Measurements from ENCODE around the gene ROR2. TPM values are rescaled to one million over a fixed set of nuclear protein-coding genes. Genes with fewer than 3 reads are reported as not detected.
A peak's percentile ranks its signal among the peaks of the same experiment; 100 is the strongest.

The ROR2 gene
- total and polyA plus RNA-seq, 8 donors, result 3.0 to 21.4 (median 9.8) TPM

DNA sequence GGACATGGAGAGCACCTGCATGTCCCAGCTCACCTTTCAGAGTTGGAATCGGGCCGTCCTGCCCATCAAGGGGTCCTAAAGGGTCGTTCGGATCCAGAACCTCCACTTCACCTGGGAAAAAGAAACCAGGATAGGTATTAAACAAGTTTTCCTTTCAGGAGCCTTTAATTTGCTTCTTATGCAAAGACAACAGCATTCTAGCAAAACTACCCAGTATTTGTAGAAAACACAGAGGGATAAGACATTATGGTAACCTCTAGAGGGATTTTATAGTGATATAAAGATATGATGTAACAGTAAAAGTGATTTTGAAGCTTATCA is 174.4 kb downstream of the ROR2 start:
- no peak overlapping the region for H3K27ac ChIP-seq
- intact Hi-C loops (cut with DNase I; ENCODE audit: low total_unique reads), result loop anchor here (10.0 kb wide), 1 partner anchor 179 kb away; the partner anchor contains the start of gene ROR2
- H3K9me3 ChIP-seq, result no peaks in the 10 kb centered on the region
- DNase-seq, result no peak
- H3K4me3 ChIP-seq, result no peak overlapping the region
- TF ChIP-seq POLR2A (IDR thresholded peaks at IDR 0.05) (no peak), CTCF (IDR thresholded peaks at IDR 0.05) (peak in 1 of 7 experiments; percentile 4)
- H3K27me3 ChIP-seq, result no peaks in the 10 kb centered on the region
- 13 to 30% (median 23%) methylated on average over 4 of the region's 4 CpGs for WGBS, 5 donors
- H3K4me1 ChIP-seq, result peaks cover 11 to 70% (median 40%) of the 10 kb centered on the region in 4 donors
- H3K36me3 ChIP-seq, result no peaks in the 10 kb centered on the region

DNA sequence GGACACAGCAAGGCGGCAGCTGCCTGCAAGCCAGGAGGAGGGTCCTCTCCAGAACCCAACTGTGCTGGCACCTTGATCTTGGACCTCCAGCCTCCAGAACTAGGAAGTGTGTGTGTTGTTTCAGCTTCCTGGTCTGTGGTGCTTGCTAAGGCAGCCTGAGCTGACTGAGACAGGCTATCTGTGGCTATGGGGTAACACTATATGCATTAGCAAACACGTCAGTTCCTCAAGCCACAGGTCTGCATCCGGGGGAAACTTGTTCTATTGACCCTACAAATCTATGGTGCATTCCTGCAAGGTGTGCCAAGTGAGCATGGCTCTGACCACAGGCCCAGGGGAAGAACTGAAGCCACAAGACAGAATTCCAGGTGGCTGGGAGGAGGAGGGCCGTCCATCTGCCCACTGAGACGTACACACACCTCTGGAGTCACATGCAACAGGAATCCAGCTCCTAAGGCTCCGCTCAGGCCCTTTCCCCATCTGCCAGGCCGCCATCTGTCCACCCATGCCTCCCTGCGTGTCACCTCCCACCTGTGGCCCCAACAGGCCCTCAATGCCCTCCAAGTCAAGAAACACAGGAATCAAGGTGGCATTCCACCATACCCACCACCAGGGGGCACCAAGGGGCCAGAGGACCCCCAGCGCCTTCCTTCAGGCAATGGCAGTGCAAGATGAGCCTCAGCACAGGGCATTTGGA is 174.9 kb downstream of the ROR2 start:
- Histone ChIP-seq H3K36me3 (no peaks in the 10 kb centered on the region), H3K27me3 (no peaks in the 10 kb centered on the region), H3K4me1 (peaks cover 15 to 75% (median 44%) of the 10 kb centered on the region in 4 donors), H3K27ac (no peak overlapping the region), H3K4me3 (no peak overlapping the region), H3K9me3 (no peaks in the 10 kb centered on the region)
- WGBS, 5 donors, result 66 to 73% (median 70%) methylated on average over 8 to 9 of the region's 9 CpGs
- intact Hi-C loops (cut with DNase I; ENCODE audit: low total_unique reads), result loop anchor here (10.0 kb wide), 1 partner anchor 180 kb away; the partner anchor contains the start of gene ROR2
- peak; percentile 80 to 89 for DNase-seq
- TF ChIP-seq CTCF (IDR thresholded peaks at IDR 0.05) (peak in 5 of 7 experiments; percentile 55 to 89 (median 75)), POLR2AphosphoS5 (IDR thresholded peaks at IDR 0.05) (peak in 1 of 3 donors; percentile 64), EP300 (IDR thresholded peaks at IDR 0.05) (no peak)

GRCh38 chr9:91773156-91773555 is 176.9 kb downstream of the ROR2 start:
- Histone ChIP-seq H3K27ac (peak overlapping the region in 2 of 5 donors; percentile 72 to 74), H3K9me3 (no peaks in the 10 kb centered on the region), H3K27me3 (no peaks in the 10 kb centered on the region), H3K4me1 (peaks cover 15 to 83% (median 44%) of the 10 kb centered on the region in 4 donors), H3K4me3 (no peak overlapping the region), H3K36me3 (no peaks in the 10 kb centered on the region)
- 56 to 68% (median 67%) methylated on average over 14 of the region's 14 CpGs for WGBS, 5 donors
- no peak for TF ChIP-seq POLR2AphosphoS5 (IDR thresholded peaks at IDR 0.05)
- no peak for TF ChIP-seq CTCF (IDR thresholded peaks at IDR 0.05)
- no peak for TF ChIP-seq POLR2A (IDR thresholded peaks at IDR 0.05)
- TF ChIP-seq EP300 (IDR thresholded peaks at IDR 0.05), result no peak
- intact Hi-C loops (cut with DNase I; ENCODE audit: low total_unique reads), result loop anchor here (10.0 kb wide), 1 partner anchor 182 kb away; the partner anchor contains the start of gene ROR2
- peak in 1 of 2 donors; percentile 56 for DNase-seq

DNA sequence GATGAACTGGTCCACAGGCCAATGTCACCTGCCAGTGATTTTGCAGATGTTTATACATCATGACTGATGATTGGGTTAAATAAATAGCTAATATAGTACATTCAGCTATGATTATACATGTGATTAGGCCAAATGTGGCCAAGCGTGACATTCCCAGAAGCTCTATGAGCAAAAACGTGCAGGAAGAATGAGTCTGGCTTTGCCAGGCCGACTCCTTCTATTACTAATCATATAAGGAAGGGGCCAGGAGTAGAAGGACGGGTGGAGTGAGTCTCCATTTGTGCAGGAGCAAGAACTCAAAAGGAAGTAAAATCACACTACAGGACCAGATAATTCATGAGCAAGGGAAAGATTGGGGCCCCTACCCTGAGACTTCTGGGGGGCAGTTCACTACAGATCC is 178.2 kb downstream of the ROR2 start:
- Histone ChIP-seq H3K27me3 (no peaks in the 10 kb centered on the region), H3K27ac (peak overlapping the region in 4 of 5 donors; percentile 31 to 74 (median 62)), H3K36me3 (no peaks in the 10 kb centered on the region), H3K9me3 (no peaks in the 10 kb centered on the region), H3K4me1 (peaks cover 15 to 74% (median 40%) of the 10 kb centered on the region in 4 donors), H3K4me3 (no peak overlapping the region)
- DNase-seq, result no peak
- 39 to 73% (median 53%) methylated on average over 4 of the region's 4 CpGs for whole genome bisulfite sequencing, 5 donors
- intact Hi-C loops (cut with DNase I; ENCODE audit: low total_unique reads), result loop anchor here (10.0 kb wide), 1 partner anchor 183 kb away; the partner anchor contains the start of gene ROR2
- no peak for TF ChIP-seq POLR2A (IDR thresholded peaks at IDR 0.05)
- peak in 1 of 3 donors; percentile 51 for TF ChIP-seq POLR2AphosphoS5 (IDR thresholded peaks at IDR 0.05)
- TF ChIP-seq CTCF (IDR thresholded peaks at IDR 0.05), result no peak
